ENCODE measurements around the gene CD99. TPM values are rescaled to one million over a fixed set of nuclear protein-coding genes. Genes with fewer than 3 reads are reported as not detected.

The CD99 gene
- total and polyA plus RNA-seq, 2 donors (not counting 1 experiment from before 2014, with no cell fraction given), result 177 to 551 TPM

- Histone ChIP-seq H3K9ac (ENCODE audit: insufficient read depth, low read length) (no peak overlapping the region), H3K79me2 (ENCODE audit: control insufficient read depth, insufficient read depth, low read length) (no peaks in the 10 kb centered on the region), H3K27ac (ENCODE audit: insufficient read depth, low read length) (no peak overlapping the region), H3K9me3 (ENCODE audit: control insufficient read depth, insufficient read depth, low read depth, low read length) (no peaks in the 10 kb centered on the region), H3K4me3 (replicated peaks in 1 of 4; ENCODE audit: control extremely low read depth in 1 of 4, insufficient read depth in 1 of 4, low read depth in 3 of 4, low read length in 4 of 4) (no peak overlapping the region), H4K20me1 (ENCODE audit: control insufficient read depth, extremely low read depth, insufficient read depth, low read length) (no peaks in the 10 kb centered on the region), H3K27me3 (ENCODE audit: control insufficient read depth, insufficient read depth, low read length) (no peaks in the 10 kb centered on the region), H3K36me3 (ENCODE audit: control insufficient read depth, insufficient read depth, low read length) (no peaks in the 10 kb centered on the region), H3K4me2 (ENCODE audit: extremely low read depth, insufficient read depth, low read length) (no peak overlapping the region), H3K4me1 (ENCODE audit: control insufficient read depth, extremely low read depth, insufficient read depth, low read length) (no peaks in the 10 kb centered on the region), H2AFZ (ENCODE audit: low read length) (no peak overlapping the region)
- DNase-seq (ENCODE audit: low read depth in 2 of 2), result no peak
- TF ChIP-seq CTCF (conservative IDR thresholded peaks at IDR 0.05 in 1 of 2, IDR thresholded peaks at IDR 0.05 in 1 of 2; ENCODE audit: low read depth in 1 of 2, low read length in 2 of 2), result no peak
- no peak for TF ChIP-seq EZH2 (IDR thresholded peaks at IDR 0.05; ENCODE audit: low read length, missing control alignments)
These were observed 36.4 kb upstream of the CD99 start for GRCh38 chrX:2654436-2655340.

- no peaks in the 10 kb centered on the region for H3K36me3 ChIP-seq (ENCODE audit: control insufficient read depth, insufficient read depth, low read length)
- H3K4me3 ChIP-seq (replicated peaks in 1 of 4; ENCODE audit: control extremely low read depth in 1 of 4, insufficient read depth in 1 of 4, low read depth in 3 of 4, low read length in 4 of 4), result no peak overlapping the region
- no peak overlapping the region for H3K27ac ChIP-seq (ENCODE audit: insufficient read depth, low read length)
- no peaks in the 10 kb centered on the region for H4K20me1 ChIP-seq (ENCODE audit: control insufficient read depth, extremely low read depth, insufficient read depth, low read length)
- H2AFZ ChIP-seq (ENCODE audit: low read length), result no peak overlapping the region
- no peaks in the 10 kb centered on the region for H3K9me3 ChIP-seq (ENCODE audit: control insufficient read depth, insufficient read depth, low read depth, low read length)
- TF ChIP-seq CTCF (conservative IDR thresholded peaks at IDR 0.05 in 1 of 2, IDR thresholded peaks at IDR 0.05 in 1 of 2; ENCODE audit: low read depth in 1 of 2, low read length in 2 of 2) (no peak), EZH2 (IDR thresholded peaks at IDR 0.05; ENCODE audit: low read length, missing control alignments) (no peak)
- no peak for DNase-seq (ENCODE audit: low read depth in 2 of 2)
- H3K4me1 ChIP-seq (ENCODE audit: control insufficient read depth, extremely low read depth, insufficient read depth, low read length), result no peaks in the 10 kb centered on the region
- H3K9ac ChIP-seq (ENCODE audit: insufficient read depth, low read length), result no peak overlapping the region
- no peaks in the 10 kb centered on the region for H3K79me2 ChIP-seq (ENCODE audit: control insufficient read depth, insufficient read depth, low read length)
- no peak overlapping the region for H3K4me2 ChIP-seq (ENCODE audit: extremely low read depth, insufficient read depth, low read length)
- H3K27me3 ChIP-seq (ENCODE audit: control insufficient read depth, insufficient read depth, low read length), result no peaks in the 10 kb centered on the region
These were observed 34.7 kb upstream of the CD99 start for GRCh38 chrX:2656257-2656836.

- DNase-seq (ENCODE audit: low read depth in 2 of 2), result no peak
- no peak for TF ChIP-seq EZH2 (IDR thresholded peaks at IDR 0.05; ENCODE audit: low read length, missing control alignments)
- no peak for TF ChIP-seq CTCF (conservative IDR thresholded peaks at IDR 0.05 in 1 of 2, IDR thresholded peaks at IDR 0.05 in 1 of 2; ENCODE audit: low read depth in 1 of 2, low read length in 2 of 2)
- Histone ChIP-seq H3K9me3 (ENCODE audit: control insufficient read depth, insufficient read depth, low read depth, low read length) (no peaks in the 10 kb centered on the region), H2AFZ (ENCODE audit: low read length) (no peak overlapping the region), H3K27ac (ENCODE audit: insufficient read depth, low read length) (no peak overlapping the region), H3K4me1 (ENCODE audit: control insufficient read depth, extremely low read depth, insufficient read depth, low read length) (no peaks in the 10 kb centered on the region), H3K36me3 (ENCODE audit: control insufficient read depth, insufficient read depth, low read length) (no peaks in the 10 kb centered on the region), H3K4me3 (replicated peaks in 1 of 4; ENCODE audit: control extremely low read depth in 1 of 4, insufficient read depth in 1 of 4, low read depth in 3 of 4, low read length in 4 of 4) (no peak overlapping the region), H3K9ac (ENCODE audit: insufficient read depth, low read length) (no peak overlapping the region), H3K27me3 (ENCODE audit: control insufficient read depth, insufficient read depth, low read length) (no peaks in the 10 kb centered on the region), H4K20me1 (ENCODE audit: control insufficient read depth, extremely low read depth, insufficient read depth, low read length) (no peaks in the 10 kb centered on the region), H3K79me2 (ENCODE audit: control insufficient read depth, insufficient read depth, low read length) (no peaks in the 10 kb centered on the region), H3K4me2 (ENCODE audit: extremely low read depth, insufficient read depth, low read length) (no peak overlapping the region)
These were observed 33.5 kb upstream of the CD99 start for GRCh38 chrX:2657532-2658113.

Measured in fibroblast of lung (primary cell).